DND-41 (cell line): ENCODE results near the gene CSF3.

Experiments
- EZH2 ChIP-seq: IDR thresholded peaks from 3 replicates; pipeline ENCODE4 v1.6.1; 2012; ENCODE audit warnings: borderline replicate concordance, low read depth, mild to moderate bottlenecking, moderate library complexity, low read length, inconsistent platforms; ENCODE audit not compliant: severe bottlenecking
- TF ChIP-seq, protein P1 (sequence below): IDR thresholded peaks from 2 replicates; pipeline ENCODE4 v1.5.1; 2012; ENCODE audit warnings: borderline replicate concordance, low read length, moderate library complexity, mild to moderate bottlenecking; ENCODE audit not compliant: poor library complexity, severe bottlenecking; ENCODE audit errors: extremely low read depth

DNA sequence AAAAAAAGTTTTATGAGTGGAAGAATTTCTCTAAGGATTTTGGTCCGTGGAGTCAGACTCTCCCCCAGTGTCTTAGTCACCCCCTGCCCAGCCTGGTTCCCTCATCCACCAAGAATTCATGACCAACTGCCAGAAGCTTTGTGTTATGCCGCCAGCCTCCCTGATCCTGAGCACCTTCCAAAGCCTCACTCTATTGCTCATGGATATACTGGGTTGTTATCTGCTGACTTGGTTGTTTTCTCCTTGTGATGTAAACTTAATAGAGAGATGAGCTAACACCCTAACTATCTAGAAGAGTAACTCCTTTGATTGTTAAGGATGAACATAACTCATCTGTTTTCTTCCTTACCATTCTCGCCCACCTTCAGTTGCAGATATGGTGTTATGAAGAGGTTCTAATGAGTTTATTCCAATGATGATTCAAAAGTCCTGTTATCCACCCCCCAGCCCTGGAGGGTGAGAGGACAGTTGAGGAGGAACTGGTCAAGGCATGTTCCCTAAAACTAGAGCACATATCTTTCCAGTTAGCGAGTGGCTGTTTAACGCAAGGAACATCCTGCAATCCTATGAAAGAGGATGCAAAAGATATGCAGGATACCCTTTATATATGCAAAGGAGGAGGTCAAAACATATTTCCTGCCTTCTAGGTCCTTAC lies 36.1 kb upstream of the CSF3 start:
- TF ChIP-seq, protein P1, sequence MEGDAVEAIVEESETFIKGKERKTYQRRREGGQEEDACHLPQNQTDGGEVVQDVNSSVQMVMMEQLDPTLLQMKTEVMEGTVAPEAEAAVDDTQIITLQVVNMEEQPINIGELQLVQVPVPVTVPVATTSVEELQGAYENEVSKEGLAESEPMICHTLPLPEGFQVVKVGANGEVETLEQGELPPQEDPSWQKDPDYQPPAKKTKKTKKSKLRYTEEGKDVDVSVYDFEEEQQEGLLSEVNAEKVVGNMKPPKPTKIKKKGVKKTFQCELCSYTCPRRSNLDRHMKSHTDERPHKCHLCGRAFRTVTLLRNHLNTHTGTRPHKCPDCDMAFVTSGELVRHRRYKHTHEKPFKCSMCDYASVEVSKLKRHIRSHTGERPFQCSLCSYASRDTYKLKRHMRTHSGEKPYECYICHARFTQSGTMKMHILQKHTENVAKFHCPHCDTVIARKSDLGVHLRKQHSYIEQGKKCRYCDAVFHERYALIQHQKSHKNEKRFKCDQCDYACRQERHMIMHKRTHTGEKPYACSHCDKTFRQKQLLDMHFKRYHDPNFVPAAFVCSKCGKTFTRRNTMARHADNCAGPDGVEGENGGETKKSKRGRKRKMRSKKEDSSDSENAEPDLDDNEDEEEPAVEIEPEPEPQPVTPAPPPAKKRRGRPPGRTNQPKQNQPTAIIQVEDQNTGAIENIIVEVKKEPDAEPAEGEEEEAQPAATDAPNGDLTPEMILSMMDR, result no peak
- TF ChIP-seq EZH2, result no peak
